ENCODE results near the gene SEC61A2. TPM values are rescaled to one million over a fixed set of nuclear protein-coding genes. Genes with fewer than 3 reads are reported as not detected.

SEC61A2 gene
- total RNA-seq, 2 donors from 2014 or later: 4.6 TPM

GRCh38 chr10:12186323-12186722 lies 56.8 kb downstream of the SEC61A2 start:
- Histone ChIP-seq H3K9me3 (no peaks in the 10 kb centered on the region), H3K27me3 (no peaks in the 10 kb centered on the region), H3K27ac (no peak overlapping the region), H3K9ac (ENCODE audit: low read depth in 2 of 2, low read length in 2 of 2) (no peak overlapping the region), H3K4me3 (no peak overlapping the region), H3K4me1 (no peaks in the 10 kb centered on the region), H3K36me3 (no peaks in the 10 kb centered on the region)
- no peak for TF ChIP-seq CTCF (IDR thresholded peaks at IDR 0.05)
- intact Hi-C loops (cut with DNase I): no loop called here
- no peak for DNase-seq

GRCh38 chr10:12187321-12187905 lies 57.9 kb downstream of the SEC61A2 start:
- no peak for DNase-seq
- no peak overlapping the region for H3K4me3 ChIP-seq
- TF ChIP-seq CTCF (IDR thresholded peaks at IDR 0.05): no peak
- no peaks in the 10 kb centered on the region for H3K4me1 ChIP-seq
- no peak overlapping the region for H3K27ac ChIP-seq
- no peak overlapping the region for H3K9ac ChIP-seq (ENCODE audit: low read depth in 2 of 2, low read length in 2 of 2)
- no peaks in the 10 kb centered on the region for H3K9me3 ChIP-seq
- no peaks in the 10 kb centered on the region for H3K27me3 ChIP-seq
- H3K36me3 ChIP-seq: no peaks in the 10 kb centered on the region
- intact Hi-C loops (cut with DNase I): no loop called here

GRCh38 chr10:12188656-12189055 lies 59.2 kb downstream of the SEC61A2 start:
- TF ChIP-seq CTCF (IDR thresholded peaks at IDR 0.05): no peak
- H3K27ac ChIP-seq: no peak overlapping the region
- intact Hi-C loops (cut with DNase I): no loop called here
- no peak for DNase-seq
- H3K4me1 ChIP-seq: no peaks in the 10 kb centered on the region
- no peaks in the 10 kb centered on the region for H3K36me3 ChIP-seq
- H3K4me3 ChIP-seq: no peak overlapping the region
- H3K9me3 ChIP-seq: no peaks in the 10 kb centered on the region
- H3K9ac ChIP-seq (ENCODE audit: low read depth in 2 of 2, low read length in 2 of 2): no peak overlapping the region
- H3K27me3 ChIP-seq: no peaks in the 10 kb centered on the region

GRCh38 chr10:12189426-12189825 lies 59.9 kb downstream of the SEC61A2 start:
- Histone ChIP-seq H3K4me1 (peaks cover 4% of the 10 kb centered on the region), H3K4me3 (no peak overlapping the region), H3K9ac (ENCODE audit: low read depth in 2 of 2, low read length in 2 of 2) (no peak overlapping the region), H3K36me3 (no peaks in the 10 kb centered on the region), H3K27ac (no peak overlapping the region), H3K27me3 (no peaks in the 10 kb centered on the region), H3K9me3 (no peaks in the 10 kb centered on the region)
- TF ChIP-seq CTCF (IDR thresholded peaks at IDR 0.05): no peak
- DNase-seq: no peak
- intact Hi-C loops (cut with DNase I): no loop called here

GRCh38 chr10:12191715-12192114 lies 62.2 kb downstream of the SEC61A2 start:
- Histone ChIP-seq H3K4me3 (no peak overlapping the region), H3K4me1 (peaks cover 5% of the 10 kb centered on the region), H3K27ac (no peak overlapping the region), H3K27me3 (no peaks in the 10 kb centered on the region), H3K9me3 (no peaks in the 10 kb centered on the region), H3K9ac (ENCODE audit: low read depth in 2 of 2, low read length in 2 of 2) (no peak overlapping the region), H3K36me3 (no peaks in the 10 kb centered on the region)
- intact Hi-C loops (cut with DNase I): loop anchor here (5.0 kb wide), 1 partner anchor 199 kb away; no protein-coding TSS in a partner anchor
- TF ChIP-seq CTCF (IDR thresholded peaks at IDR 0.05): no peak
- DNase-seq: no peak

Measured in colonic mucosa (tissue), 4 donors.